ENCODE data around the gene RNF223.
"Not testable (repeated sequence)": the region's sequence is repeated elsewhere in the genome, so short reads cannot be mapped to it uniquely, and the experiment has no call there.

RNF223 gene

GRCh38 chr1:1041873-1042272 lies 32.2 kb downstream of the RNF223 start:
- no peak for DNase-seq

- DNase-seq, result no peak
Measured at GRCh38 chr1:1041092-1041523, 33.0 kb downstream of the RNF223 start.

- DNase-seq, result peak in 1 of 2 experiments; percentile 40
Measured at GRCh38 chr1:1040004-1040991, 33.8 kb downstream of the RNF223 start.

GRCh38 chr1:1039145-1039910 lies 34.8 kb downstream of the RNF223 start:
- DNase-seq, result no peak

GRCh38 chr1:1038694-1039093 lies 35.4 kb downstream of the RNF223 start:
- DNase-seq, result no peak

GRCh38 chr1:1037366-1038327 lies 36.5 kb downstream of the RNF223 start:
- no peak for DNase-seq

GRCh38 chr1:1035291-1035943 lies 38.7 kb downstream of the RNF223 start:
- no peak for DNase-seq

- DNase-seq, result no peak
Measured at GRCh38 chr1:1034439-1034781, 39.7 kb downstream of the RNF223 start.

- no peak for DNase-seq
Measured at GRCh38 chr1:1033731-1034438, 40.2 kb downstream of the RNF223 start.

- DNase-seq, result peak; percentile 83 to 94
Measured at GRCh38 chr1:1033009-1033587, 41.0 kb downstream of the RNF223 start.

GRCh38 chr1:1032424-1032823 lies 41.7 kb downstream of the RNF223 start:
- peak; percentile 51 to 84 for DNase-seq

- no peak for DNase-seq
Measured at GRCh38 chr1:1031659-1032235, 42.4 kb downstream of the RNF223 start.

- DNase-seq, result not testable (repeated sequence)
Measured at GRCh38 chr1:1030867-1031658, 43.0 kb downstream of the RNF223 start.

- no peak for DNase-seq
Measured at GRCh38 chr1:1027791-1028190, 46.3 kb downstream of the RNF223 start.

GRCh38 chr1:1026599-1027413 lies 47.3 kb downstream of the RNF223 start:
- no peak for DNase-seq

GRCh38 chr1:1025730-1026129 lies 48.4 kb downstream of the RNF223 start:
- DNase-seq, result no peak

- DNase-seq, result no peak
Measured at GRCh38 chr1:1024771-1025699, 49.1 kb downstream of the RNF223 start.

Data from NCI-H524 (cell line).